ENCODE results near the gene SUCLG2.

The SUCLG2 gene

GRCh38 chr3:67384760-67385397, 269.5 kb downstream of the SUCLG2 start:
- DNase-seq (ENCODE audit: low read depth in 2 of 2): peak in 1 of 2 donors; percentile 7

- DNase-seq (ENCODE audit: low read depth in 2 of 2): no peak
Measured at GRCh38 chr3:67384016-67384415, 270.4 kb downstream of the SUCLG2 start.

- no peak for DNase-seq (ENCODE audit: low read depth in 2 of 2)
Measured at GRCh38 chr3:67383379-67383778, 271.0 kb downstream of the SUCLG2 start.

GRCh38 chr3:67382536-67382935, 271.9 kb downstream of the SUCLG2 start:
- DNase-seq (ENCODE audit: low read depth in 2 of 2): no peak

- DNase-seq (ENCODE audit: low read depth in 2 of 2): no peak
Measured at GRCh38 chr3:67381667-67382272, 272.6 kb downstream of the SUCLG2 start.

GRCh38 chr3:67380118-67380517, 274.3 kb downstream of the SUCLG2 start:
- no peak for DNase-seq (ENCODE audit: low read depth in 2 of 2)

- no peak for DNase-seq (ENCODE audit: low read depth in 2 of 2)
Measured at GRCh38 chr3:67377299-67377698, 277.1 kb downstream of the SUCLG2 start.

GRCh38 chr3:67376416-67376815, 278.0 kb downstream of the SUCLG2 start:
- DNase-seq (ENCODE audit: low read depth in 2 of 2): no peak

- DNase-seq (ENCODE audit: low read depth in 2 of 2): no peak
Measured at GRCh38 chr3:67375976-67376375, 278.4 kb downstream of the SUCLG2 start.

GRCh38 chr3:67362686-67363085, 291.7 kb downstream of the SUCLG2 start:
- DNase-seq (ENCODE audit: low read depth in 2 of 2): no peak

- DNase-seq (ENCODE audit: low read depth in 2 of 2): no peak
Measured at GRCh38 chr3:67361770-67362169, 292.6 kb downstream of the SUCLG2 start.

GRCh38 chr3:67361323-67361722, 293.1 kb downstream of the SUCLG2 start:
- DNase-seq (ENCODE audit: low read depth in 2 of 2): no peak

GRCh38 chr3:67357610-67358458, 296.6 kb downstream of the SUCLG2 start:
- no peak for DNase-seq (ENCODE audit: low read depth in 2 of 2)

GRCh38 chr3:67349551-67350174, 304.7 kb downstream of the SUCLG2 start:
- DNase-seq (ENCODE audit: low read depth in 2 of 2): no peak

GRCh38 chr3:67346081-67346480, 308.3 kb downstream of the SUCLG2 start:
- no peak for DNase-seq (ENCODE audit: low read depth in 2 of 2)

GRCh38 chr3:67335813-67336212, 318.6 kb downstream of the SUCLG2 start:
- no peak for DNase-seq (ENCODE audit: low read depth in 2 of 2)

GRCh38 chr3:67334588-67334987, 319.8 kb downstream of the SUCLG2 start:
- DNase-seq (ENCODE audit: low read depth in 2 of 2): no peak

- no peak for DNase-seq (ENCODE audit: low read depth in 2 of 2)
Measured at GRCh38 chr3:67329358-67329757, 325.1 kb downstream of the SUCLG2 start.

- no peak for DNase-seq (ENCODE audit: low read depth in 2 of 2)
Measured at GRCh38 chr3:67327582-67327981, 326.8 kb downstream of the SUCLG2 start.

- no peak for DNase-seq (ENCODE audit: low read depth in 2 of 2)
Measured at GRCh38 chr3:67325231-67325630, 329.2 kb downstream of the SUCLG2 start.
